ENCODE measurements around the gene NFATC1.

GRCh38 chr18:79449551-79450288, 54.0 kb downstream of the NFATC1 start:
- TF ChIP-seq EZH2 (IDR thresholded peaks at IDR 0.05; ENCODE audit: borderline replicate concordance) (no peak), CTCF (IDR thresholded peaks at IDR 0.05; ENCODE audit: poor library complexity) (no peak)
